Neural progenitor cell (in vitro differentiated cells): ENCODE results near the gene SHISA2. TPM values are rescaled to one million over a fixed set of nuclear protein-coding genes. Genes with fewer than 3 reads are reported as not detected.

Experiments used
- DNase-seq: peaks from one replicate; pipeline ENCODE4 v3.0.0-alpha.2; 2016; ENCODE audit warnings: low spot score
- H2AFZ ChIP-seq: fragments of 200-600 bp; sonication (generic); replicated peaks from 2 replicates; pipeline ENCODE4 v1.6.1; 2016; ENCODE audit warnings: antibody characterized with exemption
- H3F3A ChIP-seq: fragments of 200-600 bp; sonication (generic); 2 replicates; pipeline ENCODE4 v1.6.1; 2016; ENCODE audit warnings: antibody characterized with exemption, low read depth
- H3K27ac ChIP-seq: fragments of 200-600 bp; sonication (generic); 2 replicates; pipeline ENCODE4 v1.5.1; 2016; ENCODE audit warnings: mild to moderate bottlenecking
- H3K27me3 ChIP-seq: fragments of 200-600 bp; sonication (generic); 2 replicates; pipeline ENCODE4 v1.6.1; 2016; ENCODE audit warnings: mild to moderate bottlenecking, moderate library complexity
- H3K36me3 ChIP-seq: fragments of 200-600 bp; sonication (generic); 2 replicates; pipeline ENCODE4 v1.5.1; 2016
- H3K4me1 ChIP-seq: fragments of 200-600 bp; sonication (generic); 2 replicates; pipeline ENCODE4 v1.6.1; 2016; ENCODE audit warnings: mixed run types
- H3K4me2 ChIP-seq: fragments of 200-600 bp; sonication (generic); 2 replicates; pipeline ENCODE4 v1.6.1; 2016
- H3K4me3 ChIP-seq: fragments of 200-600 bp; sonication (generic); 2 replicates; pipeline ENCODE4 v1.5.1; 2016
- H3K79me2 ChIP-seq: fragments of 200-600 bp; sonication (generic); 2 replicates; pipeline ENCODE4 v1.6.1; 2016; ENCODE audit warnings: low read depth
- H3K9ac ChIP-seq: fragments of 200-600 bp; sonication (generic); 2 replicates; pipeline ENCODE4 v1.6.1; 2016
- H3K9me3 ChIP-seq: fragments of 200-600 bp; sonication (generic); 2 replicates; pipeline ENCODE4 v1.5.1; 2016; ENCODE audit warnings: low read depth
- H4K20me1 ChIP-seq: fragments of 200-600 bp; sonication (generic); 2 replicates; pipeline ENCODE4 v1.6.1; 2016; ENCODE audit warnings: low read depth
- H3K27ac Mint-ChIP-seq: 3 replicates; pipeline ENCODE4 v1.8.0; 2021; ENCODE audit warnings: mixed read lengths
- H3K27me3 Mint-ChIP-seq: 2 replicates; pipeline ENCODE4 v1.8.0; 2022; ENCODE audit warnings: low read depth, mild to moderate bottlenecking, inconsistent platforms, moderate library complexity, mixed read lengths; ENCODE audit not compliant: insufficient read depth
- H3K36me3 Mint-ChIP-seq: 3 replicates; pipeline ENCODE4 v1.8.0; 2021; ENCODE audit warnings: mixed read lengths
- H3K4me1 Mint-ChIP-seq: 3 replicates; pipeline ENCODE4 v1.8.0; 2021; ENCODE audit warnings: mixed read lengths
- H3K4me3 Mint-ChIP-seq: 3 replicates; pipeline ENCODE4 v1.8.0; 2021; ENCODE audit warnings: mild to moderate bottlenecking, moderate library complexity, mixed read lengths
- H3K9me3 Mint-ChIP-seq: 3 replicates; pipeline ENCODE4 v1.8.0; 2020; ENCODE audit warnings: mixed read lengths
- CTCF ChIP-seq: fragments of 200-600 bp; sonication (generic); IDR thresholded peaks from 2 replicates; pipeline ENCODE4 v1.5.1; 2017; ENCODE audit warnings: antibody characterized with exemption, mild to moderate bottlenecking
- EZH2 ChIP-seq: fragments of 200-600 bp; sonication (generic); IDR thresholded peaks from 2 replicates; pipeline ENCODE4 v1.6.1; 2017; ENCODE audit warnings: antibody characterized with exemption, mild to moderate bottlenecking, moderate library complexity
- EZH2phosphoT487 ChIP-seq: fragments of 200-600 bp; sonication (generic); IDR thresholded peaks from 2 replicates; pipeline ENCODE4 v1.6.1; 2017; ENCODE audit warnings: antibody characterized with exemption
- total RNA-seq: library from RNA; depleted of rRNA; stranded (reverse); fragments of >200 nt; gene quantifications from 2 replicates; pipeline ENCODE4 v1.2.3, GENCODE V29; 2015; ENCODE audit warnings: low replicate concordance

The SHISA2 gene
- total RNA-seq, 1 donor from 2014 or later = 386 TPM

- H3K9me3 ChIP-seq = no peaks in the 10 kb centered on the region
- H3F3A ChIP-seq = no peaks in the 10 kb centered on the region
- peaks cover 3% of the 10 kb centered on the region for H3K27me3 Mint-ChIP-seq
- H3K4me3 ChIP-seq = no peak overlapping the region
- no peak overlapping the region for H3K4me2 ChIP-seq
- no peak overlapping the region for H3K4me3 Mint-ChIP-seq
- H3K36me3 ChIP-seq = no peaks in the 10 kb centered on the region
- TF ChIP-seq CTCF = no peak
- TF ChIP-seq EZH2phosphoT487 = no peak
- TF ChIP-seq EZH2 = no peak
- H3K4me1 ChIP-seq = peaks cover 36% of the 10 kb centered on the region
- H3K9ac ChIP-seq = no peak overlapping the region
- peaks cover 6% of the 10 kb centered on the region for H3K4me1 Mint-ChIP-seq
- DNase-seq = no peak
- H3K27me3 ChIP-seq = no peaks in the 10 kb centered on the region
- H3K36me3 Mint-ChIP-seq = no peaks in the 10 kb centered on the region
- no peak overlapping the region for H3K27ac Mint-ChIP-seq
- H4K20me1 ChIP-seq = no peaks in the 10 kb centered on the region
- no peaks in the 10 kb centered on the region for H3K9me3 Mint-ChIP-seq
- H3K27ac ChIP-seq = no peak overlapping the region
- no peaks in the 10 kb centered on the region for H3K79me2 ChIP-seq
- H2AFZ ChIP-seq = no peak overlapping the region
Observed at GRCh38 chr13:26058704-26059103, 6.9 kb upstream of the SHISA2 start.

GRCh38 chr13:26054896-26055295 is 3.1 kb upstream of the SHISA2 start:
- Histone ChIP-seq H3K79me2 (peaks cover 30% of the 10 kb centered on the region), H3K36me3 (no peaks in the 10 kb centered on the region), H3K9ac (no peak overlapping the region), H3K4me3 (no peak overlapping the region), H3K4me1 (peaks cover 11% of the 10 kb centered on the region), H3K4me2 (no peak overlapping the region), H4K20me1 (peaks cover 19% of the 10 kb centered on the region), H3K9me3 (no peaks in the 10 kb centered on the region), H3F3A (peaks cover 14% of the 10 kb centered on the region), H3K27me3 (peaks cover 4% of the 10 kb centered on the region), H3K27ac (no peak overlapping the region), H2AFZ (no peak overlapping the region)
- no peak for TF ChIP-seq CTCF
- no peak for TF ChIP-seq EZH2
- TF ChIP-seq EZH2phosphoT487 = no peak
- Mint-ChIP-seq H3K9me3 (no peaks in the 10 kb centered on the region), H3K27me3 (peaks cover 8% of the 10 kb centered on the region), H3K27ac (no peak overlapping the region), H3K4me3 (no peak overlapping the region), H3K36me3 (no peaks in the 10 kb centered on the region), H3K4me1 (peaks cover 8% of the 10 kb centered on the region)
- DNase-seq = no peak

GRCh38 chr13:26053418-26053980 is 1.7 kb upstream of the SHISA2 start:
- Mint-ChIP-seq H3K27ac (no peak overlapping the region), H3K36me3 (no peaks in the 10 kb centered on the region), H3K4me3 (no peak overlapping the region), H3K27me3 (peaks cover 19% of the 10 kb centered on the region), H3K9me3 (no peaks in the 10 kb centered on the region), H3K4me1 (peaks cover 18% of the 10 kb centered on the region)
- H3K27me3 ChIP-seq = peaks cover 4% of the 10 kb centered on the region
- H3K4me1 ChIP-seq = peaks cover 6% of the 10 kb centered on the region
- peaks cover 6% of the 10 kb centered on the region for H3K36me3 ChIP-seq
- no peaks in the 10 kb centered on the region for H3K9me3 ChIP-seq
- no peak overlapping the region for H3K9ac ChIP-seq
- H3K4me3 ChIP-seq = no peak overlapping the region
- H3K27ac ChIP-seq = no peak overlapping the region
- peaks cover 44% of the 10 kb centered on the region for H3K79me2 ChIP-seq
- TF ChIP-seq EZH2 = no peak
- TF ChIP-seq CTCF = no peak
- TF ChIP-seq EZH2phosphoT487 = no peak
- H3F3A ChIP-seq = peaks cover 26% of the 10 kb centered on the region
- no peak overlapping the region for H2AFZ ChIP-seq
- no peak overlapping the region for H3K4me2 ChIP-seq
- no peak for DNase-seq
- peaks cover 33% of the 10 kb centered on the region for H4K20me1 ChIP-seq
